Peyer's patch (tissue), 4 donors: ENCODE measurements around the gene OTOP2. TPM values are rescaled to one million over a fixed set of nuclear protein-coding genes. Genes with fewer than 3 reads are reported as not detected.

ENCODE experiments used
- DNase-seq, 3 donors: peaks; one replicate each; pipeline ENCODE4 v3.0.0-alpha.2; 2017 to 2019
- H3K27ac ChIP-seq, 4 donors: fragments of 200-600 bp; sonication (generic); one replicate each; pipeline ENCODE4 v1.5.1; 2016 to 2019
- H3K27me3 ChIP-seq, 2 donors: fragments of 200-600 bp; sonication (generic); one replicate each; pipeline ENCODE4 v1.5.1; 2019
- H3K36me3 ChIP-seq, 3 donors: fragments of 200-600 bp; sonication (generic); one replicate each; pipeline ENCODE4 v1.5.1; 2016 to 2019
- H3K4me1 ChIP-seq, 4 donors: fragments of 200-600 bp; sonication (generic); one replicate each; pipeline ENCODE4 v1.5.1; 2016 to 2019
- H3K4me3 ChIP-seq, 4 donors: fragments of 200-600 bp; sonication (generic); 1 replicate in 3 of 4; 2 replicates in 1 of 4; pipeline ENCODE4 v1.5.1; 2016 to 2019; ENCODE audit warnings: mild to moderate bottlenecking in 1 of 4
- H3K9me3 ChIP-seq, 4 donors: fragments of 200-600 bp; sonication (generic); one replicate each; pipeline ENCODE4 v1.5.1; 2016 to 2019; ENCODE audit warnings: mild to moderate bottlenecking in 1 of 4
- CTCF ChIP-seq, 6 experiments: fragments of 450-650 bp in 4 of 6; fragments of 200-600 bp in 2 of 6; sonication (generic) in 1 of 6; IDR thresholded peaks; one replicate each; pipeline ENCODE4 v1.5.1; 2017 to 2019; ENCODE audit warnings: antibody characterized with exemption in 6 of 6, mild to moderate bottlenecking in 3 of 6, moderate library complexity in 1 of 6
- POLR2A ChIP-seq, 2 donors: fragments of 450-650 bp; IDR thresholded peaks; one replicate each; pipeline ENCODE4 v1.5.1; 2017; ENCODE audit warnings: antibody characterized with exemption in 2 of 2, mild to moderate bottlenecking in 2 of 2, moderate library complexity in 2 of 2
- total RNA-seq, 4 donors: library from RNA; depleted of rRNA; stranded (reverse); fragments of >200 nt; gene quantifications; one replicate each; pipeline ENCODE4 v1.1.0, GENCODE V29; 2016

OTOP2 gene
- total RNA-seq, 4 donors from 2014 or later = 4.6 to 11.9 (median 8.8) TPM; not detected in 1

GRCh38 chr17:74941128-74941725 is 17.2 kb downstream of the OTOP2 start:
- Histone ChIP-seq H3K4me3 (no peak overlapping the region), H3K36me3 (no peaks in the 10 kb centered on the region), H3K27me3 (peaks cover 0 to 7% of the 10 kb centered on the region in 2 donors), H3K27ac (no peak overlapping the region), H3K4me1 (peaks cover 0 to 9% (median 0%) of the 10 kb centered on the region in 4 donors), H3K9me3 (no peaks in the 10 kb centered on the region)
- no peak for DNase-seq
- no peak for TF ChIP-seq CTCF (IDR thresholded peaks at IDR 0.05)
- TF ChIP-seq POLR2A (IDR thresholded peaks at IDR 0.05) = no peak

DNA sequence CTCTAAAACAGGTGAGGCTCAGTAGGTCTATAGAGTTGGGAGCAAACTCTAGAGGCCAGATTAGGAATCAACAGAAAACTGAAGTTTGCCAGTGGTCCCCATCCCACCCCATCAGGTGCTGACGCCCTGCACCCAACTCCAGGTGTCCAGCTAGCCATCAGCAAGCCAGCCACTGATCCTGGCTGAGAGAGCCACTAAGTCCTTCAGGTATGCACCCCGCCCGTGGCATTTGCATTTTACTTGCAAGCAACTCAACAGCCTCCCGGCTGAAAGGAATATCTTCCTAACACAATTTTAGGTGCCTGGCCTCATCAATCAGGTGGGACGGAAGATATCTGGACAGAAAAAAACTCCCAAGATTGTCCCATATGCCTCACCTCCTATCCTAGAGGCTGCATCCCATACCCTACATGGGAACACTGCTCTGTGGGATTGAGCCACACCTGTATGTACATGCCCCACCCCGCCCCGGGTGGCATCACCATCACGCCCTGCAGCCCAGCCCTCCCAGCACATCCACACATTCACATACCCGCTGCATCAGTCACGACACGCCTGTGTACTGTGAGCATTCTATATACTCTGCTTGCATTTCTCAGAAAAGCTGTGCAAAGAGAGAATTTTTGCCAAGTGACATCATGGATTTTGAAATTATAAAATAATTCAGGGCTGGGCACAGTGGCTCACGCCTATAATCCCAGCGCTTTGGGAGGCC is 19.9 kb downstream of the OTOP2 start:
- Histone ChIP-seq H3K27me3 (no peaks in the 10 kb centered on the region), H3K9me3 (no peaks in the 10 kb centered on the region), H3K36me3 (no peaks in the 10 kb centered on the region), H3K27ac (peak overlapping the region in 1 of 4 donors; percentile 11), H3K4me3 (no peak overlapping the region), H3K4me1 (no peaks in the 10 kb centered on the region)
- peak in 2 of 3 donors; percentile 77 to 80 for DNase-seq
- TF ChIP-seq CTCF (IDR thresholded peaks at IDR 0.05) (no peak), POLR2A (IDR thresholded peaks at IDR 0.05) (peak in 1 of 2 donors; percentile 31)

- Histone ChIP-seq H3K27me3 (no peaks in the 10 kb centered on the region), H3K27ac (no peak overlapping the region), H3K4me1 (no peaks in the 10 kb centered on the region), H3K9me3 (no peaks in the 10 kb centered on the region), H3K4me3 (no peak overlapping the region), H3K36me3 (no peaks in the 10 kb centered on the region)
- no peak for DNase-seq
- no peak for TF ChIP-seq POLR2A (IDR thresholded peaks at IDR 0.05)
- no peak for TF ChIP-seq CTCF (IDR thresholded peaks at IDR 0.05)
Measured at GRCh38 chr17:74945543-74945942, 21.5 kb downstream of the OTOP2 start.

DNA sequence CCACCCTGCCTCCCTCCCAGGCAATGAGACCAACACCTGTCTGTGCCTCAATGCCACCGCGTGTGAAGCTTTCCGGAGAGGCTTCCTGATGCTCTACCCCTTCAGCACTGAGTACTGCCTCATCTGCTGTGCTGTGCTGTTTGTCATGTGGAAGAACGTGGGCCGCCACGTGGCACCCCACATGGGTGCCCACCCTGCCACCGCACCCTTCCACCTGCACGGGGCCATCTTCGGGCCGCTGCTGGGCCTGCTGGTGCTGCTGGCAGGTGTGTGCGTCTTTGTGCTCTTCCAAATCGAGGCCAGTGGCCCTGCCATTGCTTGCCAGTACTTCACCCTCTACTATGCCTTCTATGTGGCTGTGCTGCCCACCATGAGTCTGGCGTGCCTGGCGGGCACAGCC is 22.6 kb downstream of the OTOP2 start:
- no peaks in the 10 kb centered on the region for H3K27me3 ChIP-seq
- H3K36me3 ChIP-seq = no peaks in the 10 kb centered on the region
- no peak for DNase-seq
- peaks cover 0 to 9% (median 0%) of the 10 kb centered on the region in 4 donors for H3K4me1 ChIP-seq
- H3K4me3 ChIP-seq = no peak overlapping the region
- no peak overlapping the region for H3K27ac ChIP-seq
- H3K9me3 ChIP-seq = no peaks in the 10 kb centered on the region
- TF ChIP-seq POLR2A (IDR thresholded peaks at IDR 0.05) (no peak), CTCF (IDR thresholded peaks at IDR 0.05) (no peak)

DNA sequence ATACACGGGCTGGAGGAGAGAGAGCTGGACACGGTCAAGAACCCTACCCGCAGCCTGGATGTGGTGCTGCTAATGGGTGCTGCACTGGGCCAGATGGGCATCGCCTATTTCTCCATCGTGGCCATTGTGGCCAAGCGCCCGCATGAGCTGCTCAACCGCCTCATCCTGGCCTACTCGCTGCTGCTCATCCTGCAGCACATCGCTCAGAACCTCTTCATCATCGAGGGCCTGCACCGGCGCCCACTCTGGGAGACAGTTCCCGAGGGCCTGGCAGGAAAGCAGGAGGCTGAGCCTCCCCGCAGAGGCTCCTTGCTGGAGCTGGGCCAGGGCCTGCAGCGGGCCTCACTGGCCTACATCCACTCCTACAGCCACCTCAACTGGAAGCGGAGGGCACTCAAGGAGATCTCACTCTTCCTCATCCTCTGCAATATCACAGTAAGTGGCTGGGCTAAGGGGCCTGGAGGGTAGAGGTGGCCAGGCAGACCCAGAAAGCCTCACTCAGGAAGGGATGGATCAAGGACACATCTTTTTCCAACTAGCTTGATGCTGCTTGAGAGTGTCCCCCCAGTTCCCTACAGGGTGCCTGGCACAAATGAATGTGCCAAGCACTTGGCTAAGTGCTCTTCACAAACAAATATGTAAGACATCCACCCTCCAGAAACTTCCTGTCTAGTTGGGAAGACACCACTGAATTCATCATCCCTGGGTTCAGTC is 23.1 kb downstream of the OTOP2 start:
- peaks cover 0 to 15% (median 0%) of the 10 kb centered on the region in 4 donors for H3K4me1 ChIP-seq
- no peak overlapping the region for H3K27ac ChIP-seq
- no peaks in the 10 kb centered on the region for H3K36me3 ChIP-seq
- DNase-seq = no peak
- no peaks in the 10 kb centered on the region for H3K9me3 ChIP-seq
- TF ChIP-seq CTCF (IDR thresholded peaks at IDR 0.05) = no peak
- no peak for TF ChIP-seq POLR2A (IDR thresholded peaks at IDR 0.05)
- no peak overlapping the region for H3K4me3 ChIP-seq
- H3K27me3 ChIP-seq = no peaks in the 10 kb centered on the region
